Neuronal stem cell (in vitro differentiated cells): ENCODE results near the gene IRS2.

Source experiments
- DNase-seq: peaks from one replicate; pipeline ENCODE4 v3.0.0-alpha.2; 2013; ENCODE audit warnings: low spot score
- H2AFZ ChIP-seq: one replicate; pipeline ENCODE4 v1.6.1; 2013; ENCODE audit warnings: mild to moderate bottlenecking, low read length, inconsistent platforms
- H2AK5ac ChIP-seq: 2 replicates; pipeline ENCODE4 v1.6.1; 2013; ENCODE audit warnings: low read depth, mild to moderate bottlenecking, inconsistent platforms, low read length, moderate library complexity, mixed read lengths
- H2BK120ac ChIP-seq: 2 replicates; pipeline ENCODE4 v1.6.1; 2013; ENCODE audit warnings: low read depth, mild to moderate bottlenecking, inconsistent platforms, low read length, moderate library complexity, mixed read lengths
- H2BK12ac ChIP-seq: one replicate; pipeline ENCODE4 v1.6.1; 2013; ENCODE audit warnings: low read length, inconsistent platforms
- H2BK15ac ChIP-seq: 2 replicates; pipeline ENCODE4 v1.6.1; 2013; ENCODE audit warnings: mild to moderate bottlenecking, low read length, inconsistent platforms, mixed read lengths
- H2BK5ac ChIP-seq: one replicate; pipeline ENCODE4 v1.6.1; 2013; ENCODE audit warnings: inconsistent platforms, mild to moderate bottlenecking, low read length, moderate library complexity
- H3K14ac ChIP-seq: one replicate; pipeline ENCODE4 v1.6.1; 2013; ENCODE audit warnings: low read length, inconsistent platforms
- H3K18ac ChIP-seq: 2 replicates; pipeline ENCODE4 v1.6.1; 2013; ENCODE audit warnings: low read length, inconsistent platforms
- H3K23ac ChIP-seq: 2 replicates; pipeline ENCODE4 v1.6.1; 2013; ENCODE audit warnings: low read depth, mild to moderate bottlenecking, mixed read lengths, low read length, inconsistent platforms; ENCODE audit not compliant: poor library complexity
- H3K27ac ChIP-seq: replicated peaks from 3 replicates; pipeline ENCODE4 v1.5.1; 2013; ENCODE audit warnings: low read length, inconsistent platforms
- H3K27me3 ChIP-seq, 3 experiments: 2 replicates each; pipeline ENCODE4 v1.6.1; 2013; ENCODE audit warnings: low read length in 3 of 3, mild to moderate bottlenecking in 2 of 3, inconsistent platforms in 1 of 3, low read depth in 1 of 3, mixed read lengths in 1 of 3, moderate library complexity in 1 of 3; ENCODE audit not compliant: control insufficient read depth in 3 of 3, insufficient read depth in 3 of 3
- H3K36me3 ChIP-seq, 2 donors: replicated peaks in 1 of 2; 2 replicates each; pipeline ENCODE4 v1.6.1; 2013; ENCODE audit warnings: low read length in 2 of 2; ENCODE audit not compliant: control insufficient read depth in 2 of 2, insufficient read depth in 2 of 2
- H3K4ac ChIP-seq: 2 replicates; pipeline ENCODE4 v1.6.1; 2013; ENCODE audit warnings: inconsistent platforms, mild to moderate bottlenecking, low read length, moderate library complexity
- H3K4me1 ChIP-seq, 2 donors: 1 replicate in 1 of 2; 2 replicates in 1 of 2; pipeline ENCODE4 v1.6.1; 2013; ENCODE audit warnings: low read length in 2 of 2, low read depth in 1 of 2; ENCODE audit not compliant: control insufficient read depth in 2 of 2, insufficient read depth in 1 of 2
- H3K4me2 ChIP-seq: one replicate; pipeline ENCODE4 v1.6.1; 2013; ENCODE audit warnings: mild to moderate bottlenecking, low read length, inconsistent platforms; ENCODE audit not compliant: insufficient read depth, poor library complexity, severe bottlenecking
- H3K4me3 ChIP-seq, 2 donors: 2 replicates each; pipeline ENCODE4 v1.5.1; 2013; ENCODE audit warnings: low read length in 2 of 2, mild to moderate bottlenecking in 2 of 2, inconsistent platforms in 1 of 2, moderate library complexity in 1 of 2
- H3K79me1 ChIP-seq: one replicate; pipeline ENCODE4 v1.6.1; 2013; ENCODE audit warnings: low read depth, mild to moderate bottlenecking, inconsistent platforms, low read length, moderate library complexity
- H3K9ac ChIP-seq: one replicate; pipeline ENCODE4 v1.6.1; 2013; ENCODE audit warnings: mild to moderate bottlenecking, low read depth, low read length, inconsistent platforms; ENCODE audit not compliant: poor library complexity
- H3K9me3 ChIP-seq, 2 donors: replicated peaks in 1 of 2; 2 replicates each; pipeline versions ENCODE3 to v1.6.1; 2013; ENCODE audit warnings: low read length in 2 of 2, mild to moderate bottlenecking in 2 of 2, inconsistent platforms in 1 of 2, low read depth in 1 of 2, mixed read lengths in 1 of 2, moderate library complexity in 1 of 2; ENCODE audit not compliant: control insufficient read depth in 2 of 2, insufficient read depth in 1 of 2
- H4K8ac ChIP-seq: one replicate; pipeline ENCODE4 v1.6.1; 2013; ENCODE audit warnings: low read depth, mild to moderate bottlenecking, inconsistent platforms, low read length, moderate library complexity
- H4K91ac ChIP-seq: one replicate; pipeline ENCODE4 v1.6.1; 2013; ENCODE audit warnings: low read length, low read depth, mild to moderate bottlenecking, inconsistent platforms; ENCODE audit not compliant: poor library complexity
- WGBS, 2 donors: extraction: QIAGEN DNeasy Blood & Tissue Kit; methylation state at CpG; one replicate each; pipeline ENCODE4 v1.1.7; 2013; ENCODE audit warnings: missing lambda C conversion rate in 2 of 2, mixed read lengths in 1 of 2; ENCODE audit not compliant: insufficient read length in 2 of 2, insufficient replicate concordance in 1 of 2; ENCODE audit errors: extremely low coverage in 2 of 2; 5-methylcytosine and 5-hydroxymethylcytosine counted together

The IRS2 gene

GRCh38 chr13:109725995-109726637 is 60.3 kb downstream of the IRS2 start:
- no peak overlapping the region for H3K9ac ChIP-seq
- WGBS, 2 donors: no CpG with 5 or more reads among the region's 7 CpGs
- no peak overlapping the region for H2BK12ac ChIP-seq

DNA sequence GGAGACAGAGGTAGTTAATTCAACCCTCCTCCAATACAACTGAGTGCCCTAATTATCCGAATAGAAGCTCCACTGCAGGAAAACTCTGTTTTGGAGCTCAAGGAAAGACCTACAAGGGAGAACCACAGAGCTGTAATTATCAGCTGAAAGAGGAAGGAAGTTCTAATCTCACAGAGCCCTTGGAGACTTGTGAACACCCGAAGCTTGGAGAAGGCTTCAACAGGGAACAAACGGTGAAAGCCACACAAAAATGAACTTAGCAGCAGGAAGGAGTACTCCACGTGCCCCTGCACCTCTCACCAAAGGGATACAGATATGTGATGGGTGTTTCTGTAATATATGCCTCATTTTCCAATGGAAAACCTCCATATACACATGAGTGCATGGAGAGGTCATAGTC is 61.1 kb downstream of the IRS2 start:
- H3K9ac ChIP-seq: no peak overlapping the region
- no peak overlapping the region for H2AFZ ChIP-seq
- peaks cover 0 to 5% (median 0%) of the 10 kb centered on the region in 3 experiments for H3K27me3 ChIP-seq
- H3K27ac ChIP-seq: no peak overlapping the region
- no peak for DNase-seq
- no peak overlapping the region for H2BK5ac ChIP-seq
- no peaks in the 10 kb centered on the region for H3K79me1 ChIP-seq
- WGBS, 2 donors: no CpG with 5 or more reads among the region's 4 CpGs
- H3K4me1 ChIP-seq: peaks cover 13 to 16% of the 10 kb centered on the region in 2 donors
- H3K36me3 ChIP-seq: no peaks in the 10 kb centered on the region
- H3K14ac ChIP-seq: no peak overlapping the region
- H2BK15ac ChIP-seq: no peak overlapping the region
- no peak overlapping the region for H2BK12ac ChIP-seq
- no peak overlapping the region for H3K23ac ChIP-seq
- no peak overlapping the region for H3K18ac ChIP-seq
- H4K8ac ChIP-seq: no peak overlapping the region
- H2BK120ac ChIP-seq: no peak overlapping the region
- no peak overlapping the region for H2AK5ac ChIP-seq
- H3K9me3 ChIP-seq: no peaks in the 10 kb centered on the region
- H3K4me2 ChIP-seq: no peak overlapping the region
- no peak overlapping the region for H4K91ac ChIP-seq
- no peak overlapping the region for H3K4ac ChIP-seq
- no peak overlapping the region for H3K4me3 ChIP-seq

More at GRCh38 chr13:109725995-109726637, 60.3 kb downstream of the IRS2 start:
- peaks cover 10 to 16% of the 10 kb centered on the region in 2 donors for H3K4me1 ChIP-seq
- H3K36me3 ChIP-seq: no peaks in the 10 kb centered on the region
- H2BK5ac ChIP-seq: no peak overlapping the region
- H2AFZ ChIP-seq: no peak overlapping the region
- H3K27ac ChIP-seq: no peak overlapping the region
- H3K14ac ChIP-seq: no peak overlapping the region
- peaks cover 0 to 5% (median 0%) of the 10 kb centered on the region in 3 experiments for H3K27me3 ChIP-seq
- H3K18ac ChIP-seq: no peak overlapping the region
- H2BK120ac ChIP-seq: no peak overlapping the region
- no peak for DNase-seq
- H3K9me3 ChIP-seq: no peaks in the 10 kb centered on the region
- H2AK5ac ChIP-seq: no peak overlapping the region
- no peak overlapping the region for H4K8ac ChIP-seq
- no peak overlapping the region for H4K91ac ChIP-seq
- no peak overlapping the region for H3K4me2 ChIP-seq
- no peak overlapping the region for H3K23ac ChIP-seq
- H2BK15ac ChIP-seq: no peak overlapping the region
- no peaks in the 10 kb centered on the region for H3K79me1 ChIP-seq
- no peak overlapping the region for H3K4ac ChIP-seq
- no peak overlapping the region for H3K4me3 ChIP-seq

DNA sequence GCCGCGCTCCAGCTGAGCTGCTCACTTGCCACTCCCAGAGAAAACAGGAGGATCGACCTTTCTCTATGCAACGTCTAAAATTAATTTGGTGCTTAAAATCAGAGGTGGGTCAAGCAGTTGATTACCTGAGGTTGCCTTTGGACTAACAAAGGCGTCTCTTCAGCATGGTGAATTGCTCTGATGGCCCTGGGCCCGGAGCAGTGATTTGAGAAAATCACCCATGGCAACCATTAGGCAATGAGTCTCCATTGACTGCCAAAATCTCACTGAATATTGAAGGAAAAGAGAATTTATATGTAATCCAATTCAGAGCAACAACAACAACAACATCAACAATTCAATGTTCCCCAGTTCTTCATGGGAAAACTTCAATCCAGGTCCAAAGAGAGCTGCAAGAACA is 61.8 kb downstream of the IRS2 start:
- no peak overlapping the region for H4K8ac ChIP-seq
- H2AK5ac ChIP-seq: no peak overlapping the region
- no peak overlapping the region for H2BK12ac ChIP-seq
- H3K9me3 ChIP-seq: no peaks in the 10 kb centered on the region
- H4K91ac ChIP-seq: no peak overlapping the region
- H3K79me1 ChIP-seq: no peaks in the 10 kb centered on the region
- no peak overlapping the region for H3K4me2 ChIP-seq
- peak overlapping the region; percentile 23 for H2BK15ac ChIP-seq
- no peaks in the 10 kb centered on the region for H3K36me3 ChIP-seq
- H3K14ac ChIP-seq: no peak overlapping the region
- no peak overlapping the region for H3K4me3 ChIP-seq
- H3K4ac ChIP-seq: no peak overlapping the region
- no peak overlapping the region for H3K23ac ChIP-seq
- WGBS, 2 donors: no CpG with 5 or more reads among the region's 6 CpGs
- peaks cover 0 to 5% (median 0%) of the 10 kb centered on the region in 3 experiments for H3K27me3 ChIP-seq
- no peak overlapping the region for H3K18ac ChIP-seq
- H2BK120ac ChIP-seq: no peak overlapping the region
- no peak overlapping the region for H3K9ac ChIP-seq
- no peak for DNase-seq
- H3K4me1 ChIP-seq: peaks cover 12 to 13% of the 10 kb centered on the region in 2 donors
- H3K27ac ChIP-seq: no peak overlapping the region
- no peak overlapping the region for H2BK5ac ChIP-seq
- no peak overlapping the region for H2AFZ ChIP-seq

DNA sequence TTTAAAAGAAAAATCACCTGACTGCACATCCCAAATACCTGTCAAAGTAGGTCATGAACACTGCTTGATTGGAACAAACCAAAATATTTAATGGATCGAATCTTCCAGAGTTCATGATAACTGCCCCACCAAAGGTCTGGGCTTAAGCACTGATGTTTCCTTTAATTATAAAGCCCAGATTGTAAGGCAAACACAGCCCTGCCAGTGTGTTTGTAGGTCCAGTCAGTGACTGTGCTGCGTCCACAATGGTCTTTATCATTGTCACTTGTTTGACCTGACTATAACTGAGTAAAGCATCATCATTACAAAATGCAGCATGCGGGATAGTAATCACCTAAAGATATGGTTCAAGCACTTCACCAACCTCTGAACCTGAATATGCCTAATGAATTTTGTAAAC is 63.3 kb downstream of the IRS2 start:
- no peak overlapping the region for H4K8ac ChIP-seq
- H3K4me1 ChIP-seq: peaks cover under 1 to 3% of the 10 kb centered on the region in 2 donors
- WGBS, 2 donors: no CpG with 5 or more reads among the region's 3 CpGs
- no peak overlapping the region for H2BK5ac ChIP-seq
- H3K79me1 ChIP-seq: no peaks in the 10 kb centered on the region
- no peak overlapping the region for H2BK12ac ChIP-seq
- no peak overlapping the region for H3K4me2 ChIP-seq
- H3K36me3 ChIP-seq: no peaks in the 10 kb centered on the region
- H2BK15ac ChIP-seq: no peak overlapping the region
- H3K9me3 ChIP-seq: no peaks in the 10 kb centered on the region
- no peak overlapping the region for H2BK120ac ChIP-seq
- no peak overlapping the region for H4K91ac ChIP-seq
- H3K27ac ChIP-seq: no peak overlapping the region
- no peak overlapping the region for H3K23ac ChIP-seq
- no peak overlapping the region for H3K18ac ChIP-seq
- no peak overlapping the region for H2AK5ac ChIP-seq
- peaks cover 0 to 5% (median 0%) of the 10 kb centered on the region in 3 experiments for H3K27me3 ChIP-seq
- no peak overlapping the region for H2AFZ ChIP-seq
- H3K4ac ChIP-seq: no peak overlapping the region
- no peak overlapping the region for H3K4me3 ChIP-seq
- no peak overlapping the region for H3K9ac ChIP-seq
- no peak overlapping the region for H3K14ac ChIP-seq
- DNase-seq: no peak
